GM12891 (cell line): Measurements from ENCODE around the gene RGS19.
A peak's percentile ranks its signal among the peaks of the same experiment; 100 is the strongest.

Source experiments
- DNase-seq: peaks from one replicate; pipeline ENCODE4 v3.0.0; 2011; ENCODE audit warnings: low spot score; ENCODE audit not compliant: insufficient read length
- FAIRE-seq: peaks from 2 replicates; lab custom pipeline; 2011; peaks lifted over from hg19 to GRCh38; lab: Jason Lieb, UNC
- PAX5 ChIP-seq: IDR thresholded peaks from 2 replicates; pipeline ENCODE4 v1.6.1; 2011; ENCODE audit warnings: low read length, moderate library complexity, mild to moderate bottlenecking; ENCODE audit not compliant: insufficient read depth, severe bottlenecking
- POLR2A ChIP-seq: IDR thresholded peaks from 2 replicates; pipeline ENCODE4 v1.6.1; 2011; ENCODE audit warnings: low read depth, low read length, control low read depth
- POLR2AphosphoS5 ChIP-seq: IDR thresholded peaks from 2 replicates; pipeline ENCODE4 v1.6.1; 2011; ENCODE audit warnings: low read depth, low read length, control low read depth
- POU2F2 ChIP-seq: IDR thresholded peaks from 2 replicates; pipeline ENCODE4 v1.6.1; 2011; ENCODE audit warnings: low read depth, mild to moderate bottlenecking, control low read depth, low read length, moderate library complexity
- SPI1 ChIP-seq: IDR thresholded peaks from 2 replicates; pipeline ENCODE4 v1.6.1; 2011; ENCODE audit warnings: low read depth, low read length, control low read depth
- TAF1 ChIP-seq: IDR thresholded peaks from 2 replicates; pipeline ENCODE4 v1.6.1; 2011; ENCODE audit warnings: low read depth, low read length, control low read depth

RGS19 gene

GRCh38 chr20:64082126-64082731 is 2.9 kb upstream of the RGS19 start:
- DNase-seq (no peak), FAIRE-seq (peak; percentile 66)
- TF ChIP-seq POLR2AphosphoS5 (no peak), TAF1 (no peak), PAX5 (no peak), SPI1 (no peak), POU2F2 (no peak), POLR2A (no peak)

GRCh38 chr20:64081624-64081964 is 2.3 kb upstream of the RGS19 start:
- DNase-seq (no peak), FAIRE-seq (no peak)
- TF ChIP-seq POLR2AphosphoS5 (no peak), TAF1 (no peak), POU2F2 (no peak), PAX5 (no peak)

GRCh38 chr20:64080813-64081623 is 1.7 kb upstream of the RGS19 start:
- TF ChIP-seq POLR2A (no peak), SPI1 (no peak), POLR2AphosphoS5 (no peak), TAF1 (no peak), PAX5 (no peak), POU2F2 (no peak)
- FAIRE-seq, result no peak
- no peak for DNase-seq

- peak; percentile 73 for FAIRE-seq
- DNase-seq, result peak; percentile 79
- no peak for TF ChIP-seq SPI1
- TF ChIP-seq TAF1, result no peak
- TF ChIP-seq POLR2AphosphoS5, result no peak
- no peak for TF ChIP-seq POU2F2
These were observed 895 bp upstream of the RGS19 start, which contains the start of gene OPRL1 for GRCh38 chr20:64080013-64080812. Gene OPRL1, plus strand, starts transcription at chr20:64080082. Its CDS starts 12,639 bp downstream, at chr20:64092721.

GRCh38 chr20:64078934-64079272 is 415 bp downstream of the RGS19 start:
- TF ChIP-seq TAF1, result no peak
- no peak for TF ChIP-seq SPI1
- TF ChIP-seq POU2F2, result no peak
- no peak for TF ChIP-seq POLR2A
- TF ChIP-seq PAX5, result no peak
- TF ChIP-seq POLR2AphosphoS5, result no peak
- FAIRE-seq (no peak), DNase-seq (no peak)

GRCh38 chr20:64077876-64078551 is 1.3 kb downstream of the RGS19 start:
- TF ChIP-seq POLR2A (no peak), POU2F2 (no peak), PAX5 (no peak), TAF1 (no peak), SPI1 (no peak), POLR2AphosphoS5 (no peak)
- FAIRE-seq (peak; percentile 87), DNase-seq (no peak)

GRCh38 chr20:64077541-64077875 is 1.8 kb downstream of the RGS19 start:
- no peak for DNase-seq

GRCh38 chr20:64077094-64077493 is 2.2 kb downstream of the RGS19 start:
- TF ChIP-seq POU2F2, result no peak
- TF ChIP-seq PAX5, result no peak
- peak; percentile 56; the same call in 1 of the 2 replicates for TF ChIP-seq POLR2AphosphoS5
- TF ChIP-seq TAF1, result no peak
- no peak for TF ChIP-seq POLR2A
- TF ChIP-seq SPI1, result peak; percentile 93
- DNase-seq (peak; percentile 77), FAIRE-seq (no peak)

More at GRCh38 chr20:64077541-64077875, 1.8 kb downstream of the RGS19 start:
- FAIRE-seq, result no peak
- TF ChIP-seq PAX5, result no peak
- no peak for TF ChIP-seq POLR2A
- TF ChIP-seq TAF1, result no peak
- TF ChIP-seq SPI1, result no peak
- no peak for TF ChIP-seq POLR2AphosphoS5
- TF ChIP-seq POU2F2, result no peak
